HG03520 (cell line): ENCODE measurements around the gene HNRNPF.
"Not testable (repeated sequence)": the region's sequence is repeated elsewhere in the genome, so short reads cannot be mapped to it uniquely, and the experiment has no call there.

Experiments used
- ATAC-seq: cut with Tn5 transposase; IDR thresholded peaks from one replicate; pipeline ENCODE4 v1.9.1; 2021; ENCODE audit warnings: mild to moderate bottlenecking, moderate library complexity; ENCODE audit not compliant: unreplicated experiment

Gene HNRNPF

DNA sequence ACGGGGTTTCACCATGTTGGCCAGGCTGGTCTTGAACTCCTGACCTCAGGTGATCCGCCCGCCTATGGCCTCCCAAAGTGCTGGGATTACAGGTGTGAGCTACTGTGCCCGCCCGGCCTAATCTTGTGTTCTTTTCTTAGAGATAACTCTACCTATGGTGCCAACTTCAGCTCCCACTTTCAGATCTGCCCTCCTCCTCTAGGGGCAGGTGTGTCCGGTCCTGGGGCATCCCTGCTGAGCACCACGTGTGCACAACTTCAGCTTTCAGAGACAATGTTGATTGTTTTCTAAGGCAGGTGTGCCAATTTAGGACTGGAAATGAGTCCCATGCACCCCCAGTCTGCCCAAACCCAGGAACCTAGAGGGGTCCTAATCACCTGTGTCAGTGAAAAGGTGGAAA is 56.0 kb downstream of the HNRNPF start:
- ATAC-seq: no peak

DNA sequence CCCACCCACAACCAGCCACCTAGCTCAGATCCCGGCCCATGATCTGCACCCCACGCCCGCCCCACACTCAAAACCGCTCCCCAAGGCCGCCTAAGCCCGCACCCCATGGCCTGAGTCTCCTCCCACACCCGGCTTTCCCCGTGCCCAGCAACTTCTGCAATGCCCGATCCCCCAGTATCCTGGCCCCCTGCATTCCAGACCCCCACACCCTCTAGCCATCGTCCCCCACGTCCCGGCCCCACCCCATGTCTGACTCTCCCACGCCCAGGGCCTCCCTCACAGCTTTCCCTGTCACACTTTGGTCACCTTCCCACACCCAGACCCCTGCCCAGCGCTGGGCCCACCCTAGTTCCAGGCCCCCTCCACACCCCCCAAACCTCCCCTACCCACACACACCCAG is 57.7 kb downstream of the HNRNPF start:
- no peak for ATAC-seq

DNA sequence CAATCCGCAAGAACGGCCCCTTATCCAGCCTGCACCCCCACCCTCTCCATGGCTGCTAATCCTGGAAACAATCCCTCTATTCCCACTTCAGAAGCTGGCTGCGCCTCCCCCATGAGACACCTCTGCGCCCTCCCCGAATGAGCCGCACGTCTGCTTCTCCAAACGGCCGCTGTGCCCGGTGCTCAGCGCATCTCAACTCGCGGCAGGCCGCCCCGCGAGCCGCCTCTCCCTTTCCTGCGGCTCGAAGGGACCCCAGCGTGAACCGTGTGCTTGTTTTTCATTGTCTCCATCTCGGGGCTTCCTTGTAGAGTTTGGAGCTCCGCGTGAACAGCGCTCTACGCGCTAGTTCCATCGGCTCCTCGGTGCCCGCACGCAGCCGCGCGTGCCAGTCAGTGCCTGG is 58.3 kb downstream of the HNRNPF start:
- ATAC-seq: no peak

DNA sequence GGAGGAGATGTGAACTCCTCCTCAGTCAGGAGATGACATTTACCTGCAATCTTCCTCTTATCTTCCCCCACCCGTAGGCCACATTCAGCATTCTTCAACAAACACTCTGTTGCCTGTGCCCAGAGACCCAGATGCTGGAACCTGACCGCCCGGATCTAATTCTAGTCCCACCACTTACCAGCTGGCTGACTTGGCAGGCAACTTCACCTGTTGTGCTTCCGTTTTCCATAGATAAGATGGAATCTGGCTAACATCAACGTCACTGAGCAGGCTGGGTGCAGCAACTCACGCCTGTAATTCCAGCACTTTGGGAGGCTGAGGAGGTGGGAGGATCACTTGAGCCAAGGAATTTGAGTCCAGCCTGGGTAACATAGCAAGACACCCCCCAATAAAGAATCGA is 58.8 kb downstream of the HNRNPF start:
- no peak for ATAC-seq

DNA sequence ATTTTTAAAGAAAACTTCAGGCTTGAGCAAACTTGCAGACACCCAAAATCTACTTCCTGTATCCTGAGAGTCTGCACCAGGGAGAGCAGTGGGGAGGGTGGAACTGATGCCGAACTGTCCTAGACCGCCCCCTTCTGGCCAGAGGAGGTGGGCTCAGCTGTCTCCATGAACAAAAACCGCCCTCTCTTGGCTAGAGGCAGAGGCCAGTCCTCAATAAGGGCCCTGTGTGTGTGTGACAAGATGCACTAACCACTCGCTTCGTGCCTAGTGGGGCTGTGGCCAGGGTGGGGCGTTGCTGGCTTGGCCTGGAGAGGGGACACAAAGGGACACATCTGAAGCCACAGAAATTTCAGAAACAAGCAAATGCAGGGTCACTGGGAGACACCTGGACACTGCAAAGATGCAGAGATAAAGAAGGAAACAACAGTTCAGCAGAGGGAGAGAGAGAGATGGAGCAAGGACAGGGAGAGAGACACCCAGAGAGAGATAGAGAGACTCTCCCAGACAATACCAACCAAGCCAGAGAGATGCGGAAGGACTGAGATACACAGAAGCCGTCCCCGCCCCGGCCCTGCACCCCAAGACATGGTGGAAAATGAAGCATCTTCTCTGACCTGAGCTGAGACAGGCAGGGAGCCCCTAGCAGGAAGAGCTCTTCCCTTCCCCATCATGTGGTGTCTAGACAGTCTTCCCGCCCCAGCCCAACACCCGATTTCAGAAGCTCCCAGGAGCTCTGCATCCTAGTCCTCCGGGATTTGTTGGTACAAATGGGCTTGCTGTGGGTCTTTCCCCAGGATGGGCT is 60.3 kb downstream of the HNRNPF start:
- ATAC-seq: peak; percentile 99

DNA sequence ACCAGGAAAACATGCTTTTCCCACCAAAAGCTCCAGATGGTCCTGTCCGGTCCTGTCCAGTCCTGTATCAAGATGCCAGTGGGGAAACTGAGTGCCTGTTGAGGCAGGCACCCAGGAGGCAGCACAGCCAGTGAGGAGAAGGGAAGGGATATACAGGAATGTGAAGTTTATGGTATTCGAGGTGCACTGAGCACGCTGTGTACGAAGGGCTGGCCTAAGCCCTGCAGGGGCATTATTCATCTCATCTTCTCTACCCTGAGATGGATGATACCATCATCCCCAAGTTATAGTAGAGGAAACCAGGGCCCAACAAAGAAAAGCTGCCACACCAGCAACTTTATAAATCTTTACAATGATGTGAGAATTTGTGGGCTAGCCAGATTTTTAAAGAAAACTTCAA is 61.0 kb downstream of the HNRNPF start:
- ATAC-seq: no peak

DNA sequence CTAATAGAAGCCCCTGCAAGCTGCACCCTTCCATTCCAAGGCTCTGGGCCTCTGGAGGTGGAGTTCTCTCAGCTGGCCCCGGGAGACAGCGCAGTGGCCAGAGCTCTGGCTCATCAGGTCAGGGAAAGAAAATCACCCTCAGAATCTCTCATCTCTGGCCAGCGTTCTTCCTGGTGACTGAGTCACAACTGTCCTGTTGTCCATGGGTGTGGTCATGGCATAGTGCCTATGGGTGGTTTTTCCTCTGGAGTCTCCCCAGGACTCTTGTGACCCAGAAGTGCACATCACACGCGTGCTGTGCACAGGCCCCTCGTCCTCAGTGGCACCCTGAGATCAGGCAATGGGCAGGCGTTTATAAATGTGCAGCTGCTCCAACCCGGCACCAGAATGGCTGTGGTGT is 64.9 kb downstream of the HNRNPF start:
- no peak for ATAC-seq

DNA sequence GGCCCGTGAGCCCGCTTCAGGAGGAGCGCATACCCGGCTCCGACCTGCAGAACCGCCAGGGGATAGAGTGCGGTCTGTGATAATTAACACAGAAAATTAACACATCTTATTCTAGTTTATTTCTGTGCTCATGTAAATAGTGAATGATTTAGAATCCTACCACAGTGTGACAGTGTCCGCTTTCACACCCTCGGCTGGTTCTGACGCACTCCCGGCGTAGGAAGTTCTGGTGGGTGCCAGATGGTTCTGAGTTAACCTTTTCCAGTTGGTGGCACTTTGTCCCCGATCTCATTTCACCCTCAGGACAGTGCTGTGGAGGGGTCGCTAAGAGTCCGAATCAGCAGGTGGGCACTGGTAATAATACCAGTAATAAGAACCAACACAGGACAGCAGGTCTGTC is 65.9 kb downstream of the HNRNPF start:
- no peak for ATAC-seq

DNA sequence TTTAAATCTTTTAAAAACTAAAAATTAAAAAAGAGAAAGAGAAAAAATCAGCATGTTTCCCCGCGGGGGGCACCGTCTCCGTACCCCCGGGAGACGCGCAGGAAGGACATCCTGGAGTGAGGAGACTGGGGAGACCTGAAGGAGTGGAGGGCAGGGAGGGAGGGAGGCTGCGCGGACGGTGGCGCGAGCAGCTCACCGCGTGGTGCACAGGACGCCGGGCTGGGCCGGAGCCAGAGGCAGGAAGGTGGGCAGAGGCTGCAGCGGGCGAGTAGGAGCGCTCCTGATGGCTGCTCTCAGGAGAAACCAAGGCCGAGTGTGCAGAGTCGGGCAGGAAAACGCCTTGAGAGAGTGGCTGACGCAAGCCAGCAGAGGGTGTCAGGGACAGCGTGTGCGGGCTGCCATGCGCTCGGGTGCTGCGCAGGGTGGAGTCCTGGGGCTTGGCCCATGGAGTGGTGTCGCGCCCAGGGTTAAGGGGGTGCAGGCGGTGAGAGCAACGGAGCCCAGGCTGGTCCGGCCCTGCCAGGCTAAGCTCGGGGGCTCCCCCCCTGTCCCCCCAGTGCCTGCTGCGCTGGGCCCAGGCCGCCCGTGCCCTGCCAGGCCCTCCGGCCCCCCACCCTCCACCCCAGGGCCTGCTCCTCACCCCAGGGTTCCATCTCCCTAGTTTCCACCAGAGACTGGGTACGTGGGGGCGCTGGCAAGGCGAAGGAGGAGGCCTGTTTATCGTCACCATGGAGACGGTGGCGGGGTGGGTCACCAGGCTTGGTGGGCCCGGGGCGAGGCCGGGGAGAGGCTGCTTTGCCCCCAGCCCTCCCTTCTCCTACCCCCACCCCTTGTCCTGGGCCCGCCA is 66.5 kb downstream of the HNRNPF start:
- no peak for ATAC-seq

DNA sequence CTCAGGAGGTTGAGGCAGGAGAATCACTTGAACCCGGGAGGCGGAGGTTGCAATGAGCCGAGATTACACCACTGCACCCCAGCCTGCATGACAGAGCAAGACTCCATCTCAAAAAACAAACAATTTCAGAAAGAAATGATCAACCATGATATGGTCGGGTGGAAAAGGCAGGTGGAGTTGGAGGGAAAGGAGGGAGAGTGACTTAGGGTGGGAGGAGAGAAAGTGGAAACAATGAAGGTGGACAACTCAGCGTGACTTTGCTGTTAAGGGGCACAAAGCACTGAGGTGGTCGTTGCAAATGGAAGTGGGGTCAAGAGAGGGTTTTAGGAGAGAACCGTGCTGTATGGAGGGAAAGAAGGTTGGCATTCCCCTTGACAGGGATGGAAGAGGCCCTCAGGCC is 67.5 kb downstream of the HNRNPF start:
- ATAC-seq: no peak

DNA sequence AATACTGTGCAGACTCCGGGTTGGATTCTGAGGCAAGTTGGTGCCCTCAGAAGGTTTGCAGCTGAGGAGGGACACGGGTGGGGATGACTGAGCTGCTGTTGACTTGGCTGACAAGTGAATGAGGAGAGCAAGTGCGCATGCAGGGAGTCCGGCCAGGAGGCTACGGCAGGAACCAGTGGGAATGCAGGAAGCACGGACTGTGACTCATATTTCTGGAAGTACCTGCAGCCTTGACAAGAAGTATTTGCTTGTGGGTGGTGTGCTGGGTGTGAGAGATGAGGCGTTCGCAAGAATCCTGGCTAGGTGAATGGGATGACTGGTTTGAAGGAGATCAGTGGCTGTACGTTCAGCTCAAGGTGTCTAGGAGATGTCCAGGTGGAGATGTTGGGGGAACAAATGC is 68.4 kb downstream of the HNRNPF start:
- ATAC-seq: no peak

DNA sequence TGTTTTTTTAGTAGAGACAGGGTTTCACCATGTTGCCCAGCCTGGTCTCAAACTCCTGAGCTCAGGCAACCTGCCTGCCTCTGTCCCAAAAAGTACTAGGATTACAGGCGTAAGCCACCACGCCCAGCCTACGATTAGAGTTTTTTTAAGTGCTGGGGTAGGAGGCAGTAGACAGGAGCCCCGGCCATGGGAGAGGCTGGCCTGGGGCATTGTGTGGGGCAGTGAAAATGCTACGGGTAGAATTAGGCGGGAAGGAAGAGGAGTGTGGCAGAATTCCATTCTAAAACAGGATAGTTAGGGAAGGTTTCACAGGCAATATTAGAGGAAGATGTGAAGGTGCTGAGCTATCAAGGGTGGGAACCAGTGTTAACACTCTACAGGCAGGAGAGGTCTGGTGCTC is 68.9 kb downstream of the HNRNPF start:
- no peak for ATAC-seq

DNA sequence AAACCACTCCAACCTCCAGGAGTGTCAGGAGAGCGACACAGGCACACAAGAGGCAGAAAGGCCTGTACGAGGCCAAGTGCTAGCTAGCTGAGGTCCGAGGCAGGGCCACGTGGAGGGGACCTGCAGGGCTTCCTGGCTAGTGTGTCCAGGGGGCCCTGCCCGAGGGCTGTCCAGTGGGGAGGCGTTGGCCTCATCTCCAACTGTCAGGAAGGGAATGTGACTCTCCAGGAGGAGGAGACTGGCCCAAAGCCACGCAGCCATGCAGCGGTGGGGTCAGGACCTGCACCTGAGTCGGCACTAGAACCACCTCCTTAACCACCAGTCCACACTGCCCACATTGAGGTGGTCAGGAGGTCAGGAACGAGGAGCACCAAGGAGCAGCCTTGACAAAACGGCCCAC is 69.8 kb downstream of the HNRNPF start:
- ATAC-seq: no peak

DNA sequence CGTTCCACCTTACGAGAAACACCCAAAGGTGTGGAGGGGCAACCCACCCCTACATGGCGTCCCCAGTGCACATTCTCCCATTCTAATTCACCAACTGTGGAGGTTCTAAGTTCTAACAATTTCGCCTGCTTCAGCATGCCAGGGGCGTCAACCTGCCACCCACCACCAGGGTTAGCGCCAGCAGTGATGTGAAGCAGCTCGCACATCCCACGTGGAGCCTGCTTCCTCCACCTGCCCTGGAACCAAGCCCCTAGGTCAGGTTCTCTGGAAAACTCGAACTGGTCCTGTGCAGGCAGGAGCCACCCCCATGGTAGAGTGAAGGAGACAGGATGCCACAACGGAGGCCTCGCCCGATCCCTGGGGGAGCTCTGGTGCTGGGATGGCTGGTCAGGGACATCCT is 70.9 kb downstream of the HNRNPF start:
- no peak for ATAC-seq

DNA sequence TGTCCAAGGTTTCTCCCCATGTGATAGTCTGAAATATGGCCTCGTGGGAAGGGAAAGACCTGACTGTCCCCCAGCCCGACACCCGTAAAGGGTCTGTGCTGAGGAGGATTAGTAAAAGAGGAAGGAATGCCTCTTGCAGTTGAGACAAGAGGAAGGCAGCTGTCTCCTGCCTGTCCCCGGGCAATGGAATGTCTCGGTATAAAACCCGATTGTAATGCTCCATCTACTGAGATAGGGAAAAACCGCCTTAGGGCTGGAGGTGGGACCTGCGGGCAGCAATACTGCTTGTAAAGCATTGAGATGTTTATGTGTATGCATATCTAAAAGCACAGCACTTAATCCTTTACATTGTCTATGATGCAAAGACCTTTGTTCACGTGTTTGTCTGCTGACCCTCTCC is 71.5 kb downstream of the HNRNPF start:
- ATAC-seq: not testable (repeated sequence)

DNA sequence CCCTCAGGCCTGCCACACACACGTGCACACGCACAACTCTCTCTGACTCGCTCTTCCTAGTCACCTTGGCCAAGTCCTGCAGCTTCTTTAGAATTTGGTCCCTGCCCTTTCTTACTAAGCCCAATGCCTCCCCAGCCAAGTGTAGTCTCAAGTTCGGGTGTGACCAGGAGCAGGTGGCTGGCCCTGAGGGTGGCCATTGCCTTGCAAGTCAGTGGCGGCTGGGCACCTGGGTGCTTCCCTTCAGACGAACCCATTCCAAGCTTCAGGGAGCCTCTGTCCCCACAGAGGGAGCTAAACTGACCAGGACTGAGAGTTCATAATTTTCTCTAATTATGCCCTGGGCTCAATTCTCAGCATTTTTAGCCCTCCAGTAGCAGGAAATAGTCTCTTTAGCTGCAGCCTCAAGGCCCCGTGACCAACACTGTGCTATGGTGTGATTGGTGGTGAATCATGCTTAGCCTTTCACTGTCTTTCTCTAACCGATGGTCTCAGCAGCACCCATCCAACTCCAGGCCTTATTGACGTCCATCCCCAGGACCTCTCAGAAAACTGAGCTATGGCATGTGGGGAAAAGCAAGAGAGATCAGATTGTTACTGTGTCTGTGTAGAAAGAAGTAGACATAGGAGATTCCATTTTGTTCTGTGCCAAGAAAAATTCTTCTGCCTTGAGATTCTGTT is 72.2 kb downstream of the HNRNPF start:
- ATAC-seq: no peak

DNA sequence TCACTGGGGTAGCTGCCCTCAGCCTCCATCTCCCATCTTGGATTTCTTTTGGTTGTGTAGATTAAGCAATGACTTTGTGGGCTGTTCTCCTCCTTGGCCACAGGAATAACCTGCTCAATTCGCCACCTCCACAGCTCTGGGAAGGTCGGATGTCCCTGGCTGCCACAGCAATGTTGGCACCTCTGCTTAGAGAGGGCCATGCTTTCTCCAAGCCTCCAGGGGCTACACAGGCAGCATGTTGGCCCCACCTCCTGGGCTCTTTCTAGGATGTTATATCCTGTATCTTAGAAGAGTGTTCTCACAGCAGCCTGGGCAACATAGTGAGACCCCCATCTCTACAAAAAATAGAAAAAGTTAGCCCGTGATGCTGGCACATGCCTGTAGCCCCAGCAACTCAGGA is 72.9 kb downstream of the HNRNPF start:
- ATAC-seq: no peak
